Measurements from ENCODE around the gene PLCG2.

- TF ChIP-seq CTCF (IDR thresholded peaks at IDR 0.05): peak; percentile 29 to 52 (median 43)
- TF ChIP-seq POLR2A (IDR thresholded peaks at IDR 0.05): no peak
Measured at GRCh38 chr16:81940781-81941560, 161.9 kb downstream of the PLCG2 start.
